ENCODE results near the gene MFRP.
"Not testable (repeated sequence)": the region's sequence is repeated elsewhere in the genome, so short reads cannot be mapped to it uniquely, and the experiment has no call there.

The MFRP gene

DNA sequence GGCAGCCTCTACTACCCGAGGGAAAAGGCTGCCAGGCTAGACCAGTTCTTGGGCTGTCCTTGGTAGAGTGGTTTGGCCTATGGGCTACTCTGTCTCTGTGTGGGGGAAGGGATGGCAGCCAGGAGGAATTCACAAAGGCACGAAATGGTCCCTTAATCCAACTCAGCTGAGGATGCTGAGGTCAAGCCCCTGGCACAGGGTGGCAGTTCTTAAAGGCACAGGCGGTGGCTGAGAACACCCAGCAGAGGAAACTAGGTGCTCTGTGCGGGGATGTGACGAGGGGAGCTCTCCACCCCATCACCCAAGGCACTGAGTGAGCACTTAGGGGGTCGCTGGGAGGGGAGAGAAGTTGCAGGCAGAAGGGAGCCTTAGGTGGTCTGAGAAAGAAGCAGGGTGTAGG, at the start of gene MFRP:
MFRP (minus strand) TSS at position 101 of the 400 bp plus-strand sequence. CDS start 192 bp downstream, outside the sequence.
- DNase-seq: no peak

DNA sequence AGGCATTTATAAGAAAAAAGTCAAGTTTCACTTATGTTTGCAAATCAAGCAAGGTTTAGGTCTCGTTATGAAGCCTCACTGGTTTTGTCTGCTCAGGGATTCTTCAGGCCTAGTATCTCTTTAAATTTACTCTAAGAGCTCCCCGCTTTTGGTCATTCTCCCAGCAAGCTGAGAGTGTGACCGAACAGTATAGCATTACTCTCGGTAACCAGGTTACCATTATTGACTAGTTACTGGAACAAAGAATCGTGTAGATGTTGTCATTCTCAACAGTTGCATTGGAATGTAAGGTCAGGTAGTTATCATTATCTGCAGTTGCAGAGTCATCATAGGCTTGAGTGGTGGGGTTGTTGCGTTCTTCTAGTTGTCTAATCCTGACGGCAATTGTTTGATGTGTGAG, 44.8 kb upstream of the MFRP start:
- no peak for DNase-seq

DNA sequence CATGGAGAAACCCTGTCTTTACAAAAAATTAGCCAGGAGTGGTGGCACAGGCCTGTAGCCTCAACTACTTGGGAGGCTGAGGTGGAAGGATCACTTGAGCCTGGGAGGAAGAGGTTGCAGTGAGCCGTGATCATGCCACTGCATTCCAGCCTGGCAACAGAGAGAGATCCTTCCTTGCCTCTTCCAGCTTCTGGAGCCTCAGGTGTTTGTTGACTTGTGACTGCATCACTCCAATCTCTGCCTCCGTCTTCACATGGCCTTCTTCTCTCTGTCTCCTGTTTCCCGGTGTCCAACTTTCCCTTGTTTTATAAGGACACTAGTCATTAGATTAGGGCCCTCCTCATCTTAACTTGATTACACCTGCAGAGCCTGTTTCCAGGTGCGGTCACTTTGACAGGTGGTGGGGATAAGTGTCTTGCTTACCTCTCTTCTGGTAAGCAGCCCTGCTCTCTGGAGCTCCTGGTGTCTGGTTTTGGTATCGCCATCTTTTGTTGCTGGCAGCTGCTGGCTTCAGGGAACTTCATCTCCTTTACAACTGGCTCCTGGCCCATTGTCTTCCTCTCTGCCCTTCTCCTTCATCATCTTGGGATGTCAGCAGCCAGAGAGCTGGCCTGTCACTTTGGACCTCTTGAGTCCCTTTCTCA, 43.2 kb upstream of the MFRP start:
- DNase-seq: no peak

- DNase-seq: no peak
Observed at GRCh38 chr11:119388103-119388502, 41.6 kb upstream of the MFRP start.

GRCh38 chr11:119384332-119384731, 37.8 kb upstream of the MFRP start:
- DNase-seq: no peak

DNA sequence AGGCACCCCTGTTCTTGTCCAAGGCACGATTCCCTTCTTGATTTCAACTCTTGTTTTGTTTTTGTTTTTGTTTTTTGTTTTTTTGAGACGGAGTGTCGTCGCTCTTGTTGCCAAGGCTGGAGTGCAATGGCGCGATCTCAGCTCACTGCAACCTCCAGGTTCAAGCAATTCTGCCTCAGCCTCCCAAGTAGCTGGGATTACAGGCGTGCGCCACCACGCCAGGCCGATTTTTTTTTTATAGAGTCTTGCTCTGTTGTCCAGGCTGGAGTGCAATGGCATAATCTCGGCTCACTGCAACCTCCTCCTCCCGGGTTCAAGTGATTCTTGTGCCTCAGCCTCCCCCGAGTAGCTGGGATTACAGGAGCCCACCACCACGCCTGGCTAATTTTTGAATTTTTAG, 36.0 kb upstream of the MFRP start:
- not testable (repeated sequence) for DNase-seq

DNA sequence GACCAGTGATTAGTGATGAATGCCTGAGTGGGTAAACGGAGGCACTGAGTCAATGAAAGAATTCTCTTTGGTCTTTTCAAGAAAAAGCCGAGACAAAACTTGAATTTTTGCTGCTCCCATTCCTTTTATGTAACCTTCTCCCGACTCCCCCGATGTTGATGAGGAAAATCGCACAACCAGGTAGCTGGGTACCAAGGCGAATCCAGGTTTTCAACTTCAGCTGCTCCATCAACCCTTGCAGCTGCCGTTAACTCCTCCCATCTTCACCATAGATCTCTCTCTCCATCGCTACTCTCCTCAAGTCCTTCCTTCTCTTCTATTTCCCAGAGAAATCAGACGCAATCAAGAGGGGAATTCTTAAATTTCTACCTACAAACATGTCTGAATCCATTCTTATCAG, 35.6 kb upstream of the MFRP start:
- DNase-seq: no peak

DNA sequence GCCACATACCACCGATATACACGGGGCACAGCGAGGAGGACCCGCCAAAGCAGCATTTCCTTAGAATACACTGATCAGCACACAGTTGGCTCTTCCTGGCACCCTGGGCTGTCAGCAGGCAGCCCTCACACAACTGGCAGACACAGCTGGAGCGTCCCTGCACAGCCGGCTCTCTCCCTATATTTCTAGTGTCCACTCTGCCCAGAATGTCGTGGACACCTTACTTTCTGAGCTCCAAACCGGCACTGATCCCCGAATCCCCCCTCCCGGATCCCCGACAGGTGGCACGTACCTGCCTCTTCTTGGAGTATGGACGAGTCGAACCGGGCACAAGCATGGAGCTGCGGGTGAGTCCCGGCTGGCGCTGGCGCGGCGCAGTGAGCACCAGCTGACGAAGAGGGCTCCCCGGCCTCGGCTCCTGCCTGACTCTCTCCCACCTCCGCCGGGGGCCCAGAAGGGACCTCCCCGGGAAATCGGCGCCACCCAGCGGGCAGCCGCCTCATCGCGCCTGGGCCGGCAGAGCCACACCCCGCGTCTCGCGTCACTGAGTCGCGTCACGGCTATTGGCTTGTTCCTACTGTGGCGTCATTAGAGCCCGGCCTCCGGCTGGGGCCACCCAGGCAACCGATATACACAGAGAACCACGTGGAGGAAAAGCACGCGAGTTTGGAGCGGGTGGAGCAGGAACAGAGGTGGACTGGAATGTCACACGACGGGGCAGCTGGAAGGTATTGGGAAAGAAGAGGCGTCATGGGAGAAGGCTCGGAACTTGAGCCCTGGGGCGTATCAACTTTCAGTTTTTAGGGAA, 34.9 kb upstream of the MFRP start, which contains the start of gene USP2:
USP2 (minus strand) TSS at position 510 of the 808 bp plus-strand sequence. CDS start 8,210 bp downstream, outside the sequence.
- peak; percentile 97 for DNase-seq

GRCh38 chr11:119380827-119381180, 34.3 kb upstream of the MFRP start:
- DNase-seq: no peak

- no peak for DNase-seq
Observed at GRCh38 chr11:119380160-119380826, 33.8 kb upstream of the MFRP start.

DNA sequence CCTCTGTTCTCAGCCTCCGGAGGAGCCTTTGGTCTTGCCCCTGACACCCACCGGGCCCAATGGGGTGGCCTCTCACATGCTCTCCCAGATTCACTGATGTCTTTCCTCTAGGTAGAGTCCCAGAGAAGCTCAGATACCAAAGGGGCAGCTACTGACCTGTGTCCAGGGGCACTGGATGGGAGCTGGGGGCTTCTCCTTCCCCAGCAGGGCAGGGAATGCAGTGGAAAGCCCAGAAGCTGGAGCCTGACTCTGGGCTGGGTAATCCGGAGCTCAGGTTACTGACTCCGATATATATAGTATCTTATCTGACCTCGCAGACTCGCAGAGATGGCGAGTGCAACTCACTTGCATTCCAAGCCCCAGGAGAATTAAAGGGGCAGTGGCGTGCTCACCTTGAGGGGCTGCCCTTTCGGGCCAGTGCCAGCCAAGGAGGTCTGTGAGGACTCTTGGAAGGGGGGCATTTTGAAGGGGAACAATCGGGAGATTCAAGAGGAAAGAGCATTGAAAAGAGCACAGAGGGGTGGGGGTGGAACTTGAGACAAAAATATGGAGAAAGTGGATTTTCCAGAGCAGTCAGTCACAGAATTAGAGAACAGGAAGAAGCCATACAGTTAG, 32.5 kb upstream of the MFRP start:
- DNase-seq: no peak

- no peak for DNase-seq
Observed at GRCh38 chr11:119377961-119378667, 31.6 kb upstream of the MFRP start.

- no peak for DNase-seq
Observed at GRCh38 chr11:119377112-119377901, 30.8 kb upstream of the MFRP start.

- DNase-seq: no peak
Observed at GRCh38 chr11:119376197-119376847, 29.8 kb upstream of the MFRP start.

- DNase-seq: no peak
Observed at GRCh38 chr11:119375337-119376196, 29.1 kb upstream of the MFRP start.

GRCh38 chr11:119374632-119375336, 28.3 kb upstream of the MFRP start:
- no peak for DNase-seq

- DNase-seq: peak; percentile 38
Observed at GRCh38 chr11:119373921-119374631, 27.6 kb upstream of the MFRP start.

DNA sequence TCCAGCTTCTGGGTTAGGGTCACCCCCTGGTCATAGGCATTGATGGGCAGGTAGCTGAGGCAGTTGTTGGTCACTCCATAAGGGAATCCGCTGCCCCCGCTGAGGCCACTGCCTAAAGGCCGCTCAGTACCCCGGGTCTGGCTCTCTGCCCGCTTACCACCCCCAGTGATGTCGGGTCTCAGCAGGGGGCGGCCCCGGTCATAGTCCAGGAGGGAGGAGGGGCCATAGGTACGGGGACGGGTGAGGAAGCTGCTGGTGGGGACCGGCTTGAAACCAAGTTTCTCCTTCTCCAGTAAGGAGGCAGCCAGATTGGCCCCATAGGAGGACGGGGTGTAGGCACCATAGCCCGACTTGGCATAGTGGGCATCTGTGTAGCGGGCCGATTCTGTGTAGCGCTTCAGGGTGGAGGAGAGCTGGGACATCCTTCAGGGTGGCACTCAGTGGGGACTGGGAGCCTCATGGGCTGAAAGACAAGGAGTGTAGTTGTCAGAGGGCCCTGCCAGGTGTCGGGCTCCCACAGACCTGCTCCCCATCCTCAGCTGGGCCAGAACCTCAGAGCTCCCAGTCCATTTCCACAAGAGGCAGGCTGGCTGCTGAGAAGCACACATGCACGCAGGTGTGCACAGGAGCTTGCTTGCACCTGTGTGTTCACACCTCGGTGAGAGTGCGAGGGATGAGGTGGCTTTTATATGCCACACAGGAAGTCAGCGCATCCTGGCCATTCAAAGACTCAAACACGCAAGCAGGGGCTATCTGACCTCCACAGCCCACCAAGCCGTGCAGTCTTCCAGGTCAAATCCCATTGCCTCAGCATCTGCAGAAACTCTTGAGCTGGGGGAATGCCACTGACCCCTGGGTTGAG, 26.8 kb upstream of the MFRP start:
- DNase-seq: no peak

All from stimulated activated CD4-positive, alpha-beta T cell treated with anti-CD3 and anti-CD28 coated beads, Interleukin-12 subunit alpha, Interleukin-12 subunit beta, amount 100 ng/mL, for 4 hours (primary cell).